Breast epithelium (tissue), 4 donors: ENCODE measurements around the gene C5AR2. TPM values are rescaled to one million over a fixed set of nuclear protein-coding genes. Genes with fewer than 3 reads are reported as not detected.

Experiments
- DNase-seq, 2 donors: peaks; one replicate each; pipeline ENCODE4 v3.0.0-alpha.2; 2019; ENCODE audit warnings: low spot score in 2 of 2
- H3K27ac ChIP-seq, 2 donors: fragments of 200-600 bp; sonication (generic) in 1 of 2; one replicate each; pipeline ENCODE4 v1.5.1; 2016 to 2019; ENCODE audit warnings: mild to moderate bottlenecking in 1 of 2
- H3K27me3 ChIP-seq, 2 donors: fragments of 200-600 bp; sonication (generic) in 1 of 2; one replicate each; pipeline versions ENCODE4 v1.5.1 to v1.6.0; 2017 to 2019; ENCODE audit warnings: control low read depth in 1 of 2, mild to moderate bottlenecking in 1 of 2
- H3K36me3 ChIP-seq: fragments of 200-600 bp; one replicate; pipeline ENCODE4 v1.5.1; 2019
- H3K4me1 ChIP-seq, 2 donors: fragments of 200-600 bp; sonication (generic); one replicate each; pipeline ENCODE4 v1.5.1; 2016 to 2019; ENCODE audit warnings: control low read depth in 1 of 2
- H3K4me3 ChIP-seq, 3 donors: fragments of 200-600 bp; sonication (generic); 1 replicate in 2 of 3; 2 replicates in 1 of 3; pipeline ENCODE4 v1.5.1; 2016 to 2019; ENCODE audit warnings: mild to moderate bottlenecking in 3 of 3, moderate library complexity in 2 of 3
- H3K9me3 ChIP-seq, 2 donors: fragments of 200-600 bp; sonication (generic) in 1 of 2; one replicate each; pipeline ENCODE4 v1.5.1; 2016 to 2019; ENCODE audit warnings: control low read depth in 1 of 2
- CTCF ChIP-seq, 3 donors: fragments of 450-650 bp; IDR thresholded peaks; one replicate each; pipeline ENCODE4 v1.5.1; 2016 to 2017; ENCODE audit warnings: antibody characterized with exemption in 3 of 3, mild to moderate bottlenecking in 3 of 3, moderate library complexity in 3 of 3
- POLR2A ChIP-seq: fragments of 450-650 bp; IDR thresholded peaks from one replicate; pipeline ENCODE4 v1.6.1; 2016; ENCODE audit warnings: antibody characterized with exemption, mild to moderate bottlenecking, moderate library complexity
- POLR2AphosphoS5 ChIP-seq, 3 donors: sonication (generic); formaldehyde crosslinking; IDR thresholded peaks; one replicate each; pipeline ENCODE4 v1.6.1; 2017; ENCODE audit warnings: antibody characterized with exemption in 3 of 3
- intact Hi-C: fragments of 100-400 bp; cut with DNase I; formaldehyde crosslinking; loops from one replicate; pipeline ENCODE4 v1.15.1; 2023; ENCODE audit warnings: low total_unique reads
- total RNA-seq, 3 donors: library from RNA; depleted of rRNA; stranded (reverse); fragments of >200 nt; gene quantifications; one replicate each; pipeline ENCODE4 v1.1.0, GENCODE V29; 2016

Gene C5AR2
- total RNA-seq, 3 donors from 2014 or later, result 2.9 to 8.8 (median 6.6) TPM

- no peaks in the 10 kb centered on the region for H3K9me3 ChIP-seq
- intact Hi-C loops, result no loop called here
- no peaks in the 10 kb centered on the region for H3K36me3 ChIP-seq
- no peaks in the 10 kb centered on the region for H3K4me1 ChIP-seq
- TF ChIP-seq POLR2AphosphoS5 (IDR thresholded peaks at IDR 0.05), result no peak
- no peak for TF ChIP-seq CTCF (IDR thresholded peaks at IDR 0.05)
- no peak for TF ChIP-seq POLR2A
- no peak for DNase-seq
- no peaks in the 10 kb centered on the region for H3K27me3 ChIP-seq
- H3K4me3 ChIP-seq, result no peak overlapping the region
- no peak overlapping the region for H3K27ac ChIP-seq
Observed at GRCh38 chr19:47389150-47389556, 57.2 kb downstream of the C5AR2 start.

- no peaks in the 10 kb centered on the region for H3K27me3 ChIP-seq
- intact Hi-C loops, result no loop called here
Observed at GRCh38 chr19:47390533-47391488, 58.8 kb downstream of the C5AR2 start.

GRCh38 chr19:47391510-47392223 lies 59.7 kb downstream of the C5AR2 start:
- intact Hi-C loops, result no loop called here
- peak; percentile 55 to 90 (median 83) for TF ChIP-seq CTCF (IDR thresholded peaks at IDR 0.05)
- TF ChIP-seq POLR2AphosphoS5 (IDR thresholded peaks at IDR 0.05), result no peak
- H3K4me3 ChIP-seq, result no peak overlapping the region
- H3K27ac ChIP-seq, result no peak overlapping the region
- no peaks in the 10 kb centered on the region for H3K9me3 ChIP-seq
- no peaks in the 10 kb centered on the region for H3K36me3 ChIP-seq
- no peaks in the 10 kb centered on the region for H3K4me1 ChIP-seq
- DNase-seq, result peak; percentile 30 to 79
- no peaks in the 10 kb centered on the region for H3K27me3 ChIP-seq

More at GRCh38 chr19:47390533-47391488, 58.8 kb downstream of the C5AR2 start:
- Histone ChIP-seq H3K27ac (no peak overlapping the region), H3K9me3 (no peaks in the 10 kb centered on the region), H3K4me1 (no peaks in the 10 kb centered on the region), H3K4me3 (no peak overlapping the region), H3K36me3 (no peaks in the 10 kb centered on the region)
- DNase-seq, result no peak
- TF ChIP-seq CTCF (IDR thresholded peaks at IDR 0.05) (no peak), POLR2AphosphoS5 (IDR thresholded peaks at IDR 0.05) (no peak), POLR2A (no peak)

Other genes starting within 250 kb of the C5AR2 start
- gene ZC3H4, start 218.4 kb upstream of the C5AR2 start, total RNA-seq, result 10 to 100 TPM; 17.7 to 23.4 (median 19.5) TPM
- 10 to 100 TPM; 44.6 to 61.4 (median 55.7) TPM for gene SAE1, start 201.3 kb upstream of the C5AR2 start, total RNA-seq
- 1 to 10 TPM; 4.5 to 7.5 (median 6.4) TPM for gene BBC3, start 101.0 kb upstream of the C5AR2 start, total RNA-seq
- gene CCDC9, start 75.7 kb upstream of the C5AR2 start, total RNA-seq, result 10 to 100 TPM in 2 of 3 donors, 1 to 10 TPM in 1; 9.4 to 15.1 (median 14.8) TPM
- gene INAFM1, start 57.3 kb upstream of the C5AR2 start, total RNA-seq, result 10 to 100 TPM in 1 of 3 donors, 1 to 10 TPM in 2; 5.3 to 10.5 (median 7.2) TPM
- 10 to 100 TPM in 2 of 3 donors, 1 to 10 TPM in 1; 7.5 to 20.0 (median 10.8) TPM for gene C5AR1, start 22.3 kb upstream of the C5AR2 start, total RNA-seq
- 10 to 100 TPM in 2 of 3 donors, 1 to 10 TPM in 1; 6.2 to 20.6 (median 20.5) TPM for gene DHX34, start 17.1 kb downstream of the C5AR2 start, total RNA-seq
- 10 to 100 TPM; 13.1 to 41.6 (median 17.1) TPM for gene MEIS3, start 87.4 kb downstream of the C5AR2 start, total RNA-seq
- gene SLC8A2, start 139.7 kb downstream of the C5AR2 start, total RNA-seq, result under 1 TPM in 2 of 3 donors, not detected in 1; under 0.01 to 0.29 TPM
- gene KPTN, start 152.0 kb downstream of the C5AR2 start, total RNA-seq, result 1 to 10 TPM; 4.6 to 6.6 (median 6.3) TPM
- 100 to 1,000 TPM in 1 of 3 donors, 10 to 100 TPM in 2; 82.4 to 117 (median 96.0) TPM for gene NAPA, start 182.9 kb downstream of the C5AR2 start, total RNA-seq
- gene ZNF541, start 241.0 kb downstream of the C5AR2 start, total RNA-seq, result 1 to 10 TPM in 1 of 3 donors, under 1 TPM in 1, not detected in 1; 0.15 to 1.4 TPM